Measurements from ENCODE around the gene PIK3C3. TPM values are rescaled to one million over a fixed set of nuclear protein-coding genes. Genes with fewer than 3 reads are reported as not detected.

PIK3C3 gene
- total and polyA plus RNA-seq, 2 donors from 2014 or later = 31.4 to 70.7 TPM

GRCh38 chr18:42025974-42026625 is 71.1 kb downstream of the PIK3C3 start:
- TF ChIP-seq CTCF (IDR thresholded peaks at IDR 0.05; ENCODE audit: borderline replicate concordance, extremely low read depth, insufficient read depth) = no peak
- Histone ChIP-seq H3K27ac (ENCODE audit: low read depth in 2 of 2, low read length in 2 of 2) (no peak overlapping the region), H3K9me3 (ENCODE audit: control insufficient read depth in 2 of 3, insufficient read depth in 1 of 3, low read length in 3 of 3) (no peaks in the 10 kb centered on the region), H3K27me3 (ENCODE audit: control insufficient read depth, insufficient read depth, low read length) (no peaks in the 10 kb centered on the region), H3K36me3 (ENCODE audit: control insufficient read depth in 2 of 3, insufficient read depth in 3 of 3, low read length in 3 of 3) (peaks cover 0 to 2% (median 2%) of the 10 kb centered on the region in 3 donors), H3K4me3 (ENCODE audit: low read length in 3 of 3) (no peak overlapping the region), H3K9ac (ENCODE audit: low read length in 3 of 3) (no peak overlapping the region), H3K4me1 (ENCODE audit: control insufficient read depth in 2 of 3, insufficient read depth in 2 of 3, low read depth in 1 of 3, low read length in 3 of 3) (no peaks in the 10 kb centered on the region)
- DNase-seq (no peak), FAIRE-seq (no peak)
- intact Hi-C loops (cut with DNase I) = no loop called here

GRCh38 chr18:42028247-42028832 is 73.3 kb downstream of the PIK3C3 start:
- Histone ChIP-seq H3K9me3 (ENCODE audit: control insufficient read depth in 2 of 3, insufficient read depth in 1 of 3, low read length in 3 of 3) (no peaks in the 10 kb centered on the region), H3K36me3 (ENCODE audit: control insufficient read depth in 2 of 3, insufficient read depth in 3 of 3, low read length in 3 of 3) (peaks cover 0 to 2% (median under 1%) of the 10 kb centered on the region in 3 donors), H3K27ac (ENCODE audit: low read depth in 2 of 2, low read length in 2 of 2) (no peak overlapping the region), H3K4me3 (ENCODE audit: low read length in 3 of 3) (no peak overlapping the region), H3K27me3 (ENCODE audit: control insufficient read depth, insufficient read depth, low read length) (no peaks in the 10 kb centered on the region), H3K4me1 (ENCODE audit: control insufficient read depth in 2 of 3, insufficient read depth in 2 of 3, low read depth in 1 of 3, low read length in 3 of 3) (no peaks in the 10 kb centered on the region), H3K9ac (ENCODE audit: low read length in 3 of 3) (no peak overlapping the region)
- intact Hi-C loops (cut with DNase I) = no loop called here
- FAIRE-seq (peak; percentile 81), DNase-seq (peak in 2 of 5 donors; percentile 19 to 51)
- TF ChIP-seq CTCF (IDR thresholded peaks at IDR 0.05; ENCODE audit: borderline replicate concordance, extremely low read depth, insufficient read depth) = peak; percentile 71

- intact Hi-C loops (cut with DNase I) = no loop called here
- Histone ChIP-seq H3K9me3 (ENCODE audit: control insufficient read depth in 2 of 3, insufficient read depth in 1 of 3, low read length in 3 of 3) (no peaks in the 10 kb centered on the region), H3K36me3 (ENCODE audit: control insufficient read depth in 2 of 3, insufficient read depth in 3 of 3, low read length in 3 of 3) (peaks cover 0 to 3% (median 2%) of the 10 kb centered on the region in 3 donors), H3K4me1 (ENCODE audit: control insufficient read depth in 2 of 3, insufficient read depth in 2 of 3, low read depth in 1 of 3, low read length in 3 of 3) (no peaks in the 10 kb centered on the region), H3K27ac (ENCODE audit: low read depth in 2 of 2, low read length in 2 of 2) (no peak overlapping the region), H3K9ac (ENCODE audit: low read length in 3 of 3) (no peak overlapping the region), H3K27me3 (ENCODE audit: control insufficient read depth, insufficient read depth, low read length) (no peaks in the 10 kb centered on the region), H3K4me3 (ENCODE audit: low read length in 3 of 3) (no peak overlapping the region)
- FAIRE-seq (no peak), DNase-seq (no peak)
- TF ChIP-seq CTCF (IDR thresholded peaks at IDR 0.05; ENCODE audit: borderline replicate concordance, extremely low read depth, insufficient read depth) = no peak
Observed at GRCh38 chr18:42029092-42029491, 74.1 kb downstream of the PIK3C3 start.
